SU-DHL-6 (cell line): ENCODE results near the gene MBTD1.

Experiments
- EZH2phosphoT487 ChIP-seq: fragments of 200-600 bp; sonication (generic), shearing (Covaris generic); conservative IDR thresholded peaks from 2 replicates; pipeline ENCODE4 v1.6.1; 2018; ENCODE audit warnings: mild to moderate bottlenecking, antibody characterized with exemption, low read length, moderate library complexity, mixed read lengths
- TF ChIP-seq, protein P1 (sequence below): fragments of 200-600 bp; sonication (generic); IDR thresholded peaks from one replicate; pipeline ENCODE4 v1.5.1; 2017; ENCODE audit warnings: antibody characterized with exemption, mild to moderate bottlenecking, low read length, moderate library complexity; ENCODE audit not compliant: insufficient read depth, poor library complexity, severe bottlenecking

DNA sequence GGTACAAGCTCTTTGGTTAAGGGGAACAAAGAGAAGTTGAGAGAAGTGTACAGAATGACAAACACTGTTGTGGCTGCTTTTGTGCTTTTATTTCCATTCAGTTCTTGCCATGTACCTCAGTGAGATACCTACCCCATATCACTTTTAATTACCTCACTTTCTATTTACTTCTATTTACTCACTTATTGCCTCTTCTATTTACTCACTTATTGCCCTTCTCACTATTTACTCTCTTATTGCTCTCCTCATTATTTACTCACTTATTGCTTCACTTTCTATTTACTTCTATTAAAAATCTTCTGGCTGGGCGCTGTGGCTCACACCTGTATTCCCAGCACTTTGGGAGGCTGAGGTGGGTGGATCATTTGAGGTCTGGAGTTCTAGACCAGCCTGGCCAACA lies 41.9 kb downstream of the MBTD1 start:
- TF ChIP-seq, protein P1, sequence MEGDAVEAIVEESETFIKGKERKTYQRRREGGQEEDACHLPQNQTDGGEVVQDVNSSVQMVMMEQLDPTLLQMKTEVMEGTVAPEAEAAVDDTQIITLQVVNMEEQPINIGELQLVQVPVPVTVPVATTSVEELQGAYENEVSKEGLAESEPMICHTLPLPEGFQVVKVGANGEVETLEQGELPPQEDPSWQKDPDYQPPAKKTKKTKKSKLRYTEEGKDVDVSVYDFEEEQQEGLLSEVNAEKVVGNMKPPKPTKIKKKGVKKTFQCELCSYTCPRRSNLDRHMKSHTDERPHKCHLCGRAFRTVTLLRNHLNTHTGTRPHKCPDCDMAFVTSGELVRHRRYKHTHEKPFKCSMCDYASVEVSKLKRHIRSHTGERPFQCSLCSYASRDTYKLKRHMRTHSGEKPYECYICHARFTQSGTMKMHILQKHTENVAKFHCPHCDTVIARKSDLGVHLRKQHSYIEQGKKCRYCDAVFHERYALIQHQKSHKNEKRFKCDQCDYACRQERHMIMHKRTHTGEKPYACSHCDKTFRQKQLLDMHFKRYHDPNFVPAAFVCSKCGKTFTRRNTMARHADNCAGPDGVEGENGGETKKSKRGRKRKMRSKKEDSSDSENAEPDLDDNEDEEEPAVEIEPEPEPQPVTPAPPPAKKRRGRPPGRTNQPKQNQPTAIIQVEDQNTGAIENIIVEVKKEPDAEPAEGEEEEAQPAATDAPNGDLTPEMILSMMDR, result no peak
- TF ChIP-seq EZH2phosphoT487, result no peak
